Stomach (tissue), 4 donors: Measurements from ENCODE around the gene OR9Q2.

Experiments used
- CTCF ChIP-seq, 7 experiments: fragments of 450-650 bp in 4 of 7; fragments of 200-600 bp in 3 of 7; sonication (generic) in 3 of 7; IDR thresholded peaks; one replicate each; pipeline ENCODE4 v1.5.1; 2016 to 2019; ENCODE audit warnings: antibody characterized with exemption in 7 of 7, control low read depth in 2 of 7, mild to moderate bottlenecking in 1 of 7
- EP300 ChIP-seq: sonication (generic); formaldehyde crosslinking; IDR thresholded peaks from one replicate; pipeline ENCODE4 v1.6.1; 2017; ENCODE audit warnings: antibody characterized with exemption
- POLR2A ChIP-seq, 4 donors: fragments of 450-650 bp; IDR thresholded peaks; one replicate each; pipeline ENCODE4 v1.6.1; 2016; ENCODE audit warnings: antibody characterized with exemption in 4 of 4, control low read depth in 2 of 4, mild to moderate bottlenecking in 1 of 4, moderate library complexity in 1 of 4
- POLR2AphosphoS5 ChIP-seq, 3 donors: sonication (generic); formaldehyde crosslinking; IDR thresholded peaks; one replicate each; pipeline ENCODE4 v1.6.1; 2016; ENCODE audit warnings: antibody characterized with exemption in 3 of 3

- TF ChIP-seq POLR2A (IDR thresholded peaks at IDR 0.05) (no peak), EP300 (no peak), CTCF (IDR thresholded peaks at IDR 0.05) (no peak), POLR2AphosphoS5 (IDR thresholded peaks at IDR 0.05) (no peak)
Measured at GRCh38 chr11:58192229-58192628, 3.4 kb downstream of the OR9Q2 start.
